Transverse colon (tissue), 4 donors: ENCODE data around the gene GMPPA.

Experiments used
- CTCF ChIP-seq, 5 experiments: fragments of 200-600 bp in 3 of 5; fragments of 450-650 bp in 2 of 5; sonication (generic) in 3 of 5; IDR thresholded peaks; 1 replicate in 2 of 5; 2 replicates in 3 of 5; pipeline ENCODE4 v1.5.1; 2016 to 2017; ENCODE audit warnings: antibody characterized with exemption in 5 of 5, inconsistent platforms in 3 of 5, mild to moderate bottlenecking in 2 of 5, moderate library complexity in 1 of 5
- EP300 ChIP-seq: sonication (generic); formaldehyde crosslinking; IDR thresholded peaks from one replicate; pipeline ENCODE4 v1.6.1; 2017; ENCODE audit warnings: antibody characterized with exemption, low read depth
- POLR2AphosphoS5 ChIP-seq, 3 donors: sonication (generic); formaldehyde crosslinking; IDR thresholded peaks; one replicate each; pipeline ENCODE4 v1.6.1; 2016; ENCODE audit warnings: antibody characterized with exemption in 3 of 3

GRCh38 chr2:219520079-219520478 lies 21.4 kb downstream of the GMPPA start:
- TF ChIP-seq EP300 = no peak
- no peak for TF ChIP-seq CTCF (IDR thresholded peaks at IDR 0.05)
- no peak for TF ChIP-seq POLR2AphosphoS5 (IDR thresholded peaks at IDR 0.05)
